ENCODE data around the gene UBE2G2. TPM values are rescaled to one million over a fixed set of nuclear protein-coding genes. Genes with fewer than 3 reads are reported as not detected.

The UBE2G2 gene
- total RNA-seq, 2 experiments from 2014 or later = 89.9 to 96.8 TPM

DNA sequence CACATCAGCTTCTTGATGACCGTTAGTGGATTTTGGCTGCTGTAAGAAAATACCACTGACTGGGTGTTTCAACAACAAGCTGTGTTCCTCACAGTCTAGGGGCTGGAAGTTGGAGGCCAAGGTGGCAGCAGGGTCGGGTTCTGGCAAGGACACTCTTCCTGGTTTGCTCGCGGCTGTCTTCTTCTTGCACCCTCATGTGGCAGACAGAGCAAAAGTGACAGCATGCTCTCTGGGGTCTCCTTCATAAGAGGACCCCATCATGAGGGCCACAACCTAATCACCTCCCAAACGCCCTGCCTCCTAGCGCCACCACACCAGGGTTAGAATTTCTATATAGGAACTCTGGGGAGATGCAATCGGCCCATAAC is 71.6 kb downstream of the UBE2G2 start:
- Histone ChIP-seq H3K4me3 (ENCODE audit: low read length) (no peak overlapping the region), H3K36me3 (ENCODE audit: insufficient read depth, low read length) (no peaks in the 10 kb centered on the region), H3K9me3 (ENCODE audit: control insufficient read depth in 1 of 2, insufficient read depth in 1 of 2, low read length in 2 of 2) (peaks cover 0 to 5% of the 10 kb centered on the region in 2 experiments), H3K4me1 (ENCODE audit: insufficient read depth, low read length) (no peaks in the 10 kb centered on the region), H3K27ac (ENCODE audit: low read depth in 1 of 2, low read length in 2 of 2) (no peak overlapping the region), H3K27me3 (ENCODE audit: control insufficient read depth in 1 of 2, insufficient read depth in 2 of 2, low read length in 2 of 2) (peaks cover under 1 to 13% of the 10 kb centered on the region in 2 experiments)
- H3K27ac Mint-ChIP-seq = no peak overlapping the region
- H3K36me3 Mint-ChIP-seq (ENCODE audit: low read depth) = no peaks in the 10 kb centered on the region
- ATAC-seq (ENCODE audit: poor library complexity) = no peak
- DNase-seq = no peak
- no peak for TF ChIP-seq CTCF (IDR thresholded peaks at IDR 0.05)
- CTCF ChIA-PET = interaction anchor here (1.4 kb wide), 1 partner anchor 220 kb away, joined by 4 read pairs; no protein-coding TSS in a partner anchor
- POLR2A ChIA-PET = no interaction called here
- peaks cover 40% of the 10 kb centered on the region for H3K27me3 Mint-ChIP-seq
- intact Hi-C loops (cut with DNase I, micrococcal nuclease) = no loop called here
- H3K4me3 Mint-ChIP-seq = no peak overlapping the region
- no peaks in the 10 kb centered on the region for H3K4me1 Mint-ChIP-seq (ENCODE audit: low read depth)
- no peaks in the 10 kb centered on the region for H3K9me3 Mint-ChIP-seq

DNA sequence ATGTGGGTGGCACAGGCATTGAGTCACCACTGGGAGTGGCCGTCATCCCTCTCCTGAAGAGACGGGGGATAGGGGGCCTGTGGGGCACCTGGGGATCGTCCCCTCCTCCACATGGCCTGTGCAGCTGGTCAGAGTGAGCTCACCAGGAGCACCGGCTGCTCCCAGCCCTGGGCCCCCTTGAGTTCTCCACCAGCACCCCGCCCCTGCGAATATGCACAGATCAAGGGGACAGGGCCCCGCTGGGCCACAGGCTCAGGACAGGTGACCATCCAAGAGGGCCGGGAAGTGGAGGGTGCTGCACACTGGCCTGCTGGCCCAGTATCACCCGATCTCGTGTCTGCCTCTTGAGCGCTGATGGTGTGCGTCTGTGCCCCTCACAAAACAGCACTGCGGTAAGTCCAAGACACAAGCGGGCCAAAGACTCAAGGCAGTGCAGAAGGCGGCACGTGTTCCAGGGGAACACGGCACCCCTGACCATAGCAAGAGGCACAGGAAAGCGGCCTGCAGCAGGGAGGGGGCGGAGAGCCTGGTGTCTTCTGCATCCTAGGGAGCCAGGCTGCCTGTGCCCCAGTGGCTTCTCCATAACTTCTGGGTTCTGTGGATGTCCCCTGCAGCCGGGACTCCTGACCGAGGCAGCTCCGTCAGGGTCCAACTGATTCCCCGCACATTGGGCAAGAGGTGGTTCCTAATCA is 72.1 kb downstream of the UBE2G2 start:
- Mint-ChIP-seq H3K4me3 (no peak overlapping the region), H3K36me3 (ENCODE audit: low read depth) (no peaks in the 10 kb centered on the region), H3K27me3 (peaks cover 40% of the 10 kb centered on the region), H3K9me3 (no peaks in the 10 kb centered on the region), H3K27ac (no peak overlapping the region), H3K4me1 (ENCODE audit: low read depth) (no peaks in the 10 kb centered on the region)
- H3K9me3 ChIP-seq (ENCODE audit: control insufficient read depth in 1 of 2, insufficient read depth in 1 of 2, low read length in 2 of 2) = peaks cover 0 to 4% of the 10 kb centered on the region in 2 experiments
- no peak overlapping the region for H3K27ac ChIP-seq (ENCODE audit: low read depth in 1 of 2, low read length in 2 of 2)
- POLR2A ChIA-PET = no interaction called here
- no peak for TF ChIP-seq CTCF (IDR thresholded peaks at IDR 0.05)
- CTCF ChIA-PET = no interaction called here
- H3K4me3 ChIP-seq (ENCODE audit: low read length) = no peak overlapping the region
- no peaks in the 10 kb centered on the region for H3K36me3 ChIP-seq (ENCODE audit: insufficient read depth, low read length)
- H3K4me1 ChIP-seq (ENCODE audit: insufficient read depth, low read length) = no peaks in the 10 kb centered on the region
- intact Hi-C loops (cut with DNase I, micrococcal nuclease) = no loop called here
- ATAC-seq (ENCODE audit: poor library complexity) (no peak), DNase-seq (no peak)
- peaks cover 3 to 16% of the 10 kb centered on the region in 2 experiments for H3K27me3 ChIP-seq (ENCODE audit: control insufficient read depth in 1 of 2, insufficient read depth in 2 of 2, low read length in 2 of 2)

- no peaks in the 10 kb centered on the region for H3K9me3 Mint-ChIP-seq
- H3K36me3 Mint-ChIP-seq (ENCODE audit: low read depth) = no peaks in the 10 kb centered on the region
- no peak for ATAC-seq (ENCODE audit: poor library complexity)
- DNase-seq = no peak
- no peak overlapping the region for H3K27ac ChIP-seq (ENCODE audit: low read depth in 1 of 2, low read length in 2 of 2)
- ChIA-PET POLR2A (no interaction called here), CTCF (no interaction called here)
- H3K4me1 ChIP-seq (ENCODE audit: insufficient read depth, low read length) = peaks cover 6% of the 10 kb centered on the region
- H3K36me3 ChIP-seq (ENCODE audit: insufficient read depth, low read length) = no peaks in the 10 kb centered on the region
- intact Hi-C loops (cut with DNase I, micrococcal nuclease) = no loop called here
- TF ChIP-seq CTCF (IDR thresholded peaks at IDR 0.05) = no peak
- H3K4me3 Mint-ChIP-seq = no peak overlapping the region
- peaks cover 45% of the 10 kb centered on the region for H3K27me3 Mint-ChIP-seq
- peaks cover 5 to 21% of the 10 kb centered on the region in 2 experiments for H3K27me3 ChIP-seq (ENCODE audit: control insufficient read depth in 1 of 2, insufficient read depth in 2 of 2, low read length in 2 of 2)
- H3K9me3 ChIP-seq (ENCODE audit: control insufficient read depth in 1 of 2, insufficient read depth in 1 of 2, low read length in 2 of 2) = peaks cover 0 to 10% of the 10 kb centered on the region in 2 experiments
- no peaks in the 10 kb centered on the region for H3K4me1 Mint-ChIP-seq (ENCODE audit: low read depth)
- H3K27ac Mint-ChIP-seq = no peak overlapping the region
- no peak overlapping the region for H3K4me3 ChIP-seq (ENCODE audit: low read length)
Observed at GRCh38 chr21:44728716-44729115, 72.9 kb downstream of the UBE2G2 start.
